ENCODE measurements around the gene RRN3.
"Not testable (repeated sequence)": the region's sequence is repeated elsewhere in the genome, so short reads cannot be mapped to it uniquely, and the experiment has no call there.

The RRN3 gene

GRCh38 chr16:15051387-15051951 lies 42.6 kb downstream of the RRN3 start:
- H3K27ac ChIP-seq: no peak overlapping the region
- TF ChIP-seq CTCF (conservative IDR thresholded peaks at IDR 0.05): no peak

- not testable (repeated sequence) for H3K27ac ChIP-seq
Observed at GRCh38 chr16:15050440-15050839, 43.6 kb downstream of the RRN3 start.

GRCh38 chr16:15049581-15050180 lies 44.4 kb downstream of the RRN3 start:
- TF ChIP-seq CTCF (conservative IDR thresholded peaks at IDR 0.05): no peak
- H3K27ac ChIP-seq: peak overlapping the region; percentile 52

GRCh38 chr16:15046692-15047376 lies 47.2 kb downstream of the RRN3 start:
- no peak overlapping the region for H3K27ac ChIP-seq
- no peak for TF ChIP-seq CTCF (conservative IDR thresholded peaks at IDR 0.05)

GRCh38 chr16:15045270-15045669 lies 48.8 kb downstream of the RRN3 start:
- not testable (repeated sequence) for H3K27ac ChIP-seq

GRCh38 chr16:15044286-15044685 lies 49.8 kb downstream of the RRN3 start:
- TF ChIP-seq CTCF (conservative IDR thresholded peaks at IDR 0.05): no peak
- no peak overlapping the region for H3K27ac ChIP-seq

- no peak for TF ChIP-seq CTCF (conservative IDR thresholded peaks at IDR 0.05)
Observed at GRCh38 chr16:15043344-15043743, 50.7 kb downstream of the RRN3 start.

GRCh38 chr16:15041271-15042004 lies 52.6 kb downstream of the RRN3 start:
- H3K27ac ChIP-seq: no peak overlapping the region
- 0 out of 2 replicates have a peak, but pooled peaks have one; percentile 19 for TF ChIP-seq CTCF (conservative IDR thresholded peaks at IDR 0.05)

More at GRCh38 chr16:15043344-15043743, 50.7 kb downstream of the RRN3 start:
- H3K27ac ChIP-seq: no peak overlapping the region

Measured in VCaP (cell line).